Gastrocnemius medialis (tissue), 4 donors: ENCODE results near the gene PTPN7.

Experiments used
- CTCF ChIP-seq, 5 experiments: fragments of 450-650 bp in 3 of 5; fragments of 200-600 bp in 2 of 5; sonication (generic) in 2 of 5; IDR thresholded peaks in 4 of 5; conservative IDR thresholded peaks in 1 of 5; 1 replicate in 4 of 5; 2 replicates in 1 of 5; pipeline ENCODE4 v1.5.1; 2016 to 2019; ENCODE audit warnings: antibody characterized with exemption in 5 of 5, mild to moderate bottlenecking in 3 of 5, moderate library complexity in 3 of 5
- POLR2A ChIP-seq, 2 donors: fragments of 450-650 bp; IDR thresholded peaks; one replicate each; pipeline ENCODE4 v1.6.1; 2017; ENCODE audit warnings: antibody characterized with exemption in 2 of 2, mild to moderate bottlenecking in 2 of 2, moderate library complexity in 2 of 2

- TF ChIP-seq CTCF (IDR thresholded peaks at IDR 0.05 in 4 of 5, conservative IDR thresholded peaks at IDR 0.05 in 1 of 5): no peak
- TF ChIP-seq POLR2A (IDR thresholded peaks at IDR 0.05): no peak
Observed at GRCh38 chr1:202133989-202134388, 26.4 kb downstream of the PTPN7 start.
